OCI-LY7 (cell line): ENCODE data around the gene CACNB2. TPM values are rescaled to one million over a fixed set of nuclear protein-coding genes. Genes with fewer than 3 reads are reported as not detected.

Experiments
- BruUV-seq: library from RNA; stranded (reverse); fragments of 400-500 nt; replicated peaks from 2 replicates; lab custom pipeline; 2021; lab: Mats Ljungman, UMichigan
- CTCF ChIA-PET: fragments of 300-600 bp; sonication (Branson Sonifier 250); formaldehyde crosslinking; loops from one replicate; lab custom pipeline; 2022; ENCODE audit warnings: antibody characterized with exemption; ENCODE audit not compliant: unreplicated experiment; lab: Charles Lee
- POLR2A ChIA-PET: fragments of 300-600 bp; sonication (Branson Sonifier 250); formaldehyde crosslinking; loops from one replicate; lab custom pipeline; 2022; ENCODE audit warnings: antibody characterized with exemption; lab: Charles Lee
- DNase-seq: peaks from one replicate; pipeline ENCODE4 v3.0.0-alpha.2; 2015; ENCODE audit warnings: low spot score
- H2AFZ ChIP-seq: fragments of 200-600 bp; sonication (generic), shearing (Covaris generic); 2 replicates; pipeline ENCODE4 v1.6.1; 2014; ENCODE audit warnings: mild to moderate bottlenecking, antibody characterized with exemption, low read length, moderate library complexity
- H3K27ac ChIP-seq: fragments of 200-600 bp; sonication (generic); 2 replicates; pipeline ENCODE4 v1.5.1; 2014; ENCODE audit warnings: mixed run types, low read depth, mild to moderate bottlenecking, moderate library complexity, low read length, inconsistent platforms; ENCODE audit not compliant: poor library complexity, severe bottlenecking
- H3K36me3 ChIP-seq: fragments of 200-600 bp; sonication (generic); 2 replicates; pipeline ENCODE4 v1.6.1; 2014; ENCODE audit warnings: mild to moderate bottlenecking, antibody characterized with exemption, low read length, moderate library complexity, mixed read lengths; ENCODE audit not compliant: insufficient read depth
- H3K4me1 ChIP-seq: fragments of 200-600 bp; sonication (generic); 2 replicates; pipeline ENCODE4 v1.5.1; 2014; ENCODE audit warnings: mild to moderate bottlenecking, low read length; ENCODE audit not compliant: insufficient read depth, poor library complexity, severe bottlenecking
- H3K4me2 ChIP-seq: fragments of 200-600 bp; sonication (generic); 2 replicates; pipeline ENCODE4 v1.6.1; 2014; ENCODE audit warnings: mild to moderate bottlenecking, low read length
- H3K4me3 ChIP-seq: fragments of 200-600 bp; sonication (generic); 2 replicates; pipeline ENCODE4 v1.5.1; 2014; ENCODE audit warnings: mild to moderate bottlenecking, low read depth, low read length; ENCODE audit not compliant: poor library complexity, severe bottlenecking
- H3K79me2 ChIP-seq: fragments of 200-600 bp; sonication (generic); 2 replicates; pipeline ENCODE4 v1.6.1; 2016; ENCODE audit warnings: low read depth, mild to moderate bottlenecking, low read length, moderate library complexity, mixed read lengths; ENCODE audit not compliant: insufficient read depth
- H3K9me2 ChIP-seq: fragments of 200-600 bp; sonication (generic); 2 replicates; pipeline ENCODE4 v1.6.1; 2016; ENCODE audit warnings: mild to moderate bottlenecking, low read length, mixed read lengths; ENCODE audit not compliant: insufficient read depth
- H3K9me3 ChIP-seq: fragments of 200-600 bp; sonication (generic); 2 replicates; pipeline ENCODE4 v1.6.1; 2014; ENCODE audit warnings: mild to moderate bottlenecking, mixed run types, low read length, mixed read lengths
- H4K20me1 ChIP-seq: fragments of 200-600 bp; sonication (generic); 2 replicates; pipeline ENCODE4 v1.6.1; 2014; ENCODE audit warnings: mild to moderate bottlenecking, antibody characterized with exemption, low read length, moderate library complexity, mixed read lengths; ENCODE audit not compliant: insufficient read depth
- EZH2phosphoT487 ChIP-seq: fragments of 200-600 bp; sonication (generic); IDR thresholded peaks from 2 replicates; pipeline ENCODE4 v1.6.1; 2018; ENCODE audit warnings: low read depth, borderline replicate concordance, mild to moderate bottlenecking, mixed run types, antibody characterized with exemption, low read length, moderate library complexity, mixed read lengths
- intact Hi-C: fragments of 100-400 bp; cut with micrococcal nuclease; formaldehyde crosslinking; loops from one replicate; pipeline ENCODE4 v1.10.0; 2022; ENCODE audit not compliant: unreplicated experiment
- total RNA-seq, 2 experiments: library from RNA; depleted of rRNA in 1 of 2; stranded (reverse); fragments of >200 nt in 1 of 2; shearing (Covaris generic) in 1 of 2; gene quantifications; 2 replicates each; pipeline ENCODE4 v1.2.3, GENCODE V29; 2014 to 2022
- TF ChIP-seq, protein P1 (sequence below): fragments of 200-600 bp; sonication (generic); conservative IDR thresholded peaks from 2 replicates; pipeline ENCODE4 v1.5.1; 2014; ENCODE audit warnings: mild to moderate bottlenecking, antibody characterized with exemption, low read length, moderate library complexity, mixed read lengths

Gene CACNB2
- total RNA-seq, 2 experiments from 2014 or later: not detected

DNA sequence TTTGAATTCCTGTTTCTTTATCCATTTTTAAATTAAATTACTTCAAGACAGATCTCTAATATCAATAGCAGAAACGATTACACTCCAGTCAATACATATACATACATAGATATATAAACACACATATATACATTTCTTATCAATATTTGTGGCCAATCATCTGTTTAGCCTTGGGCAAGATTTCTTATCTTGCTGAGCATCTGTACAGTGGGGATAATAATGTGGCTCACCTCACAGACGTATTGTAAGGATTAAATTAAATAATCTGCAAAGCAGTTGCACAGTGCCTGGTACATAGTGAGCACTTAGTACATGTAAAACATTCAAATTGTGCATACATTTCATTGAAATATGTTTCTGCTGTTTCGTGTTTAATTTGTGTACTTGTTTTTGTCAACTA is 17.5 kb upstream of the CACNB2 start:
- no peak for TF ChIP-seq EZH2phosphoT487
- TF ChIP-seq, protein P1, sequence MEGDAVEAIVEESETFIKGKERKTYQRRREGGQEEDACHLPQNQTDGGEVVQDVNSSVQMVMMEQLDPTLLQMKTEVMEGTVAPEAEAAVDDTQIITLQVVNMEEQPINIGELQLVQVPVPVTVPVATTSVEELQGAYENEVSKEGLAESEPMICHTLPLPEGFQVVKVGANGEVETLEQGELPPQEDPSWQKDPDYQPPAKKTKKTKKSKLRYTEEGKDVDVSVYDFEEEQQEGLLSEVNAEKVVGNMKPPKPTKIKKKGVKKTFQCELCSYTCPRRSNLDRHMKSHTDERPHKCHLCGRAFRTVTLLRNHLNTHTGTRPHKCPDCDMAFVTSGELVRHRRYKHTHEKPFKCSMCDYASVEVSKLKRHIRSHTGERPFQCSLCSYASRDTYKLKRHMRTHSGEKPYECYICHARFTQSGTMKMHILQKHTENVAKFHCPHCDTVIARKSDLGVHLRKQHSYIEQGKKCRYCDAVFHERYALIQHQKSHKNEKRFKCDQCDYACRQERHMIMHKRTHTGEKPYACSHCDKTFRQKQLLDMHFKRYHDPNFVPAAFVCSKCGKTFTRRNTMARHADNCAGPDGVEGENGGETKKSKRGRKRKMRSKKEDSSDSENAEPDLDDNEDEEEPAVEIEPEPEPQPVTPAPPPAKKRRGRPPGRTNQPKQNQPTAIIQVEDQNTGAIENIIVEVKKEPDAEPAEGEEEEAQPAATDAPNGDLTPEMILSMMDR: no peak
- no peak overlapping the region for H2AFZ ChIP-seq
- no peak overlapping the region for H3K27ac ChIP-seq
- CTCF ChIA-PET: no interaction called here
- POLR2A ChIA-PET: no interaction called here
- H3K4me3 ChIP-seq: no peak overlapping the region
- intact Hi-C loops: no loop called here
- no peaks in the 10 kb centered on the region for H3K9me2 ChIP-seq
- no peak overlapping the region for H3K4me2 ChIP-seq
- H3K36me3 ChIP-seq: no peaks in the 10 kb centered on the region
- BruUV-seq: no TSS peak
- no peaks in the 10 kb centered on the region for H3K79me2 ChIP-seq
- H3K4me1 ChIP-seq: no peaks in the 10 kb centered on the region
- no peak for DNase-seq
- no peaks in the 10 kb centered on the region for H4K20me1 ChIP-seq
- H3K9me3 ChIP-seq: no peaks in the 10 kb centered on the region

DNA sequence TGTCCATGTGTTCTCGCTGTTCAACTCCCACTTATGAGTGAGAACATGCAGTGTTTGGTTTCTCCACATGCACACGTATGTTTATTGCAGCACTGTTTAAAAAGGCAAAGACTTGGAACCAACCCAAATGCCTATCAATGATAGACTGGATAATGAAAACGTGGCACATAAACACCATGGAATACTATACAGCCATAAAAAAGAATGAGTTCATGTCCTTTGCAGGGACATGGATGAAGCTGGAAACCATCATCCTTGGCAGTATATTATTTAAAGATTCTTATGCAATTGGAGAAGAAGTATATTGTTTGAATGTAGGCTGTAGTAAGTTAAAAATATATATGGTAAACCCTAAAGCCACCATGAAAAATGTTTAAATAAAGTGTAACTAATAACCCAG is 7.2 kb upstream of the CACNB2 start:
- ChIA-PET CTCF (no interaction called here), POLR2A (no interaction called here)
- Histone ChIP-seq H4K20me1 (no peaks in the 10 kb centered on the region), H3K27ac (no peak overlapping the region), H3K4me1 (no peaks in the 10 kb centered on the region), H3K9me2 (no peaks in the 10 kb centered on the region), H3K4me3 (no peak overlapping the region), H3K9me3 (no peaks in the 10 kb centered on the region), H2AFZ (no peak overlapping the region), H3K4me2 (no peak overlapping the region), H3K36me3 (no peaks in the 10 kb centered on the region), H3K79me2 (no peaks in the 10 kb centered on the region)
- intact Hi-C loops: no loop called here
- TF ChIP-seq, protein P1: no peak
- TF ChIP-seq EZH2phosphoT487: no peak
- no peak for DNase-seq
- BruUV-seq: no TSS peak

DNA sequence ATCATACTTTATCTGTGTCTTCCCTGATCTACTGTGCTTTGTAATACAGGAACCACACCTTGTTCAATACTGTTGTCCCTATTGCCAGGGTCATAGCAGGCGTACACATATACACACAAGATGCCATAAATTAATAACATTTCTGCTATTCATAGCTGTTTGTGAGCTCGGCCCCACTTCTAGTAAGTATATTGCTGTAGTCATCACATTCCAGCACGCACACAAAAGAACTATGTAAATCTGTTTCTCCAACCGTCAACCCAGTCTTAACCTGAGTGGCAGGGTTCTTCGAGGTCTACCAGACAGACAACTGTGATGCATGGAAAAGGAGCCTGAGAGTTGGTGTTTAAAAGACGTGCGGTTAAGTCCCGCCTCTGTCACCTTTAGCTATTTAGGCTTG is 5.7 kb upstream of the CACNB2 start:
- Histone ChIP-seq H4K20me1 (no peaks in the 10 kb centered on the region), H3K79me2 (no peaks in the 10 kb centered on the region), H3K36me3 (no peaks in the 10 kb centered on the region), H3K9me3 (no peaks in the 10 kb centered on the region), H3K4me1 (no peaks in the 10 kb centered on the region), H3K27ac (no peak overlapping the region), H3K4me2 (no peak overlapping the region), H2AFZ (no peak overlapping the region), H3K4me3 (no peak overlapping the region), H3K9me2 (no peaks in the 10 kb centered on the region)
- CTCF ChIA-PET: no interaction called here
- TF ChIP-seq, protein P1: no peak
- TF ChIP-seq EZH2phosphoT487: no peak
- intact Hi-C loops: no loop called here
- POLR2A ChIA-PET: interaction anchor here (1.0 kb wide), 1 partner anchor 14 kb away, joined by 4 read pairs; no protein-coding TSS in a partner anchor
- DNase-seq: no peak
- BruUV-seq: no TSS peak
